GM19238 (cell line): ENCODE results near the gene CAMTA1.

Source experiments
- DNase-seq: peaks from one replicate; pipeline ENCODE4 v3.0.0; 2011; ENCODE audit warnings: low spot score; ENCODE audit not compliant: insufficient read length

The CAMTA1 gene

GRCh38 chr1:7524341-7525337, 739.4 kb downstream of the CAMTA1 start:
- DNase-seq: no peak

GRCh38 chr1:7525338-7526063, 740.2 kb downstream of the CAMTA1 start:
- no peak for DNase-seq

GRCh38 chr1:7526196-7526866, 741.1 kb downstream of the CAMTA1 start:
- no peak for DNase-seq

GRCh38 chr1:7526867-7527732, 741.8 kb downstream of the CAMTA1 start:
- no peak for DNase-seq

- no peak for DNase-seq
Observed at GRCh38 chr1:7527733-7528045, 742.4 kb downstream of the CAMTA1 start.

GRCh38 chr1:7528386-7529198, 743.3 kb downstream of the CAMTA1 start:
- no peak for DNase-seq

GRCh38 chr1:7529917-7530316, 744.7 kb downstream of the CAMTA1 start:
- DNase-seq: no peak

GRCh38 chr1:7531562-7532340, 746.5 kb downstream of the CAMTA1 start:
- DNase-seq: no peak

- no peak for DNase-seq
Observed at GRCh38 chr1:7533006-7533405, 747.8 kb downstream of the CAMTA1 start.

- no peak for DNase-seq
Observed at GRCh38 chr1:7534061-7534825, 749.0 kb downstream of the CAMTA1 start.

GRCh38 chr1:7535016-7535415, 749.8 kb downstream of the CAMTA1 start:
- DNase-seq: no peak

- no peak for DNase-seq
Observed at GRCh38 chr1:7535934-7536878, 751.0 kb downstream of the CAMTA1 start.

GRCh38 chr1:7536891-7537591, 751.8 kb downstream of the CAMTA1 start:
- DNase-seq: no peak

GRCh38 chr1:7538033-7538432, 752.8 kb downstream of the CAMTA1 start:
- DNase-seq: no peak

- DNase-seq: no peak
Observed at GRCh38 chr1:7538849-7539768, 753.9 kb downstream of the CAMTA1 start.

GRCh38 chr1:7539769-7540175, 754.5 kb downstream of the CAMTA1 start:
- no peak for DNase-seq
